Sigmoid colon (tissue), 7 donors: ENCODE data around the gene ALKBH7. TPM values are rescaled to one million over a fixed set of nuclear protein-coding genes. Genes with fewer than 3 reads are reported as not detected.
"Not testable (repeated sequence)": the region's sequence is repeated elsewhere in the genome, so short reads cannot be mapped to it uniquely, and the experiment has no call there.

Experiments
- DNase-seq: peaks from one replicate; pipeline ENCODE4 v3.0.0-alpha.2; 2019
- H3K27ac ChIP-seq, 4 donors: fragments of 200-600 bp; sonication (generic); one replicate each; pipeline ENCODE4 v1.5.1; 2016 to 2019; ENCODE audit warnings: mild to moderate bottlenecking in 1 of 4
- H3K27me3 ChIP-seq, 3 donors: fragments of 200-600 bp; sonication (generic); one replicate each; pipeline ENCODE4 v1.5.1; 2019; ENCODE audit warnings: mild to moderate bottlenecking in 1 of 3
- H3K36me3 ChIP-seq, 4 donors: fragments of 200-600 bp; sonication (generic); one replicate each; pipeline ENCODE4 v1.5.1; 2016 to 2019
- H3K4me1 ChIP-seq, 4 donors: fragments of 200-600 bp; sonication (generic); one replicate each; pipeline ENCODE4 v1.5.1; 2017 to 2019
- H3K4me3 ChIP-seq, 4 donors: fragments of 200-600 bp; sonication (generic); one replicate each; pipeline ENCODE4 v1.5.1; 2017 to 2019; ENCODE audit warnings: mild to moderate bottlenecking in 2 of 4, moderate library complexity in 1 of 4
- H3K9me3 ChIP-seq, 4 donors: fragments of 200-600 bp in 3 of 4; sonication (generic) in 3 of 4; one replicate each; pipeline versions ENCODE4 v1.5.1 to v1.6.1; 2013 to 2019
- CTCF ChIP-seq, 4 experiments: fragments of 450-650 bp in 3 of 4; fragments of 200-600 bp in 1 of 4; IDR thresholded peaks; one replicate each; pipeline ENCODE4 v1.5.1; 2016 to 2019; ENCODE audit warnings: antibody characterized with exemption in 4 of 4, mild to moderate bottlenecking in 3 of 4, moderate library complexity in 2 of 4
- EP300 ChIP-seq, 4 donors: sonication (generic); formaldehyde crosslinking; IDR thresholded peaks; one replicate each; pipeline ENCODE4 v1.6.1; 2017; ENCODE audit warnings: antibody characterized with exemption in 4 of 4
- POLR2A ChIP-seq, 2 donors: fragments of 450-650 bp; IDR thresholded peaks; one replicate each; pipeline ENCODE4 v1.6.1; 2016; ENCODE audit warnings: antibody characterized with exemption in 2 of 2, mild to moderate bottlenecking in 2 of 2, moderate library complexity in 2 of 2
- POLR2AphosphoS5 ChIP-seq, 4 donors: sonication (generic); formaldehyde crosslinking; IDR thresholded peaks; one replicate each; pipeline ENCODE4 v1.6.1; 2017; ENCODE audit warnings: antibody characterized with exemption in 4 of 4
- WGBS, 2 donors: extraction: QIAGEN DNeasy Blood & Tissue Kit; methylation state at CpG; one replicate each; pipeline ENCODE4 v1.1.7; 2013; 5-methylcytosine and 5-hydroxymethylcytosine counted together
- intact Hi-C: fragments of 100-400 bp; cut with DNase I; formaldehyde crosslinking; loops from one replicate; pipeline ENCODE4 v1.15.1; 2023
- polyA plus RNA-seq, 3 donors: library from polyadenylated mRNA; stranded (reverse); fragments of 200-250 nt; gene quantifications; one replicate each; pipeline ENCODE4 v1.2.3, GENCODE V29; 2013
- total RNA-seq, 4 donors: library from RNA; depleted of rRNA; stranded (reverse); fragments of >200 nt; gene quantifications; one replicate each; pipeline ENCODE4 v1.1.0, GENCODE V29; 2016
- donor health status: healthy with polysubstance abuse.
- donor health status: Bipolar disorder and iron deficiency.
- donor health status: healthy.

The ALKBH7 gene
- total and polyA plus RNA-seq, 7 donors: 65.8 to 183 (median 82.8) TPM

GRCh38 chr19:6358003-6358402 is 14.6 kb upstream of the ALKBH7 start:
- intact Hi-C loops: no loop called here
- peaks cover 0 to 10% (median 10%) of the 10 kb centered on the region in 4 donors for H3K4me1 ChIP-seq
- TF ChIP-seq POLR2A (IDR thresholded peaks at IDR 0.05) (no peak), EP300 (IDR thresholded peaks at IDR 0.05) (no peak), POLR2AphosphoS5 (IDR thresholded peaks at IDR 0.05) (no peak), CTCF (IDR thresholded peaks at IDR 0.05) (no peak)
- H3K27ac ChIP-seq: no peak overlapping the region
- 28 to 65% methylated on average over 9 of the region's 9 CpGs for WGBS, 2 donors
- no peaks in the 10 kb centered on the region for H3K9me3 ChIP-seq
- H3K27me3 ChIP-seq: no peaks in the 10 kb centered on the region
- DNase-seq: no peak
- H3K36me3 ChIP-seq: no peaks in the 10 kb centered on the region
- H3K4me3 ChIP-seq: no peak overlapping the region

GRCh38 chr19:6359568-6360341 is 12.8 kb upstream of the ALKBH7 start:
- Histone ChIP-seq H3K36me3 (peaks cover 0 to 16% (median 6%) of the 10 kb centered on the region in 4 donors), H3K27ac (no peak overlapping the region), H3K4me3 (no peak overlapping the region), H3K27me3 (no peaks in the 10 kb centered on the region), H3K4me1 (peaks cover 0 to 15% (median 13%) of the 10 kb centered on the region in 4 donors), H3K9me3 (no peaks in the 10 kb centered on the region)
- no peak for DNase-seq
- WGBS, 2 donors: 90 to 91% methylated on average over 5 of the region's 5 CpGs
- intact Hi-C loops: no loop called here
- TF ChIP-seq POLR2AphosphoS5 (IDR thresholded peaks at IDR 0.05) (no peak), POLR2A (IDR thresholded peaks at IDR 0.05) (no peak), EP300 (IDR thresholded peaks at IDR 0.05) (no peak), CTCF (IDR thresholded peaks at IDR 0.05) (no peak)

GRCh38 chr19:6360445-6360844 is 12.1 kb upstream of the ALKBH7 start:
- DNase-seq, H3K9me3 ChIP-seq, H3K27me3 ChIP-seq, intact Hi-C loops, H3K27ac ChIP-seq, H3K4me3 ChIP-seq: not testable (repeated sequence)
- H3K4me1 ChIP-seq: peaks cover 0 to 15% (median 13%) of the 10 kb centered on the region in 4 donors
- H3K36me3 ChIP-seq: peaks cover 0 to 23% (median 13%) of the 10 kb centered on the region in 4 donors
- WGBS, 2 donors: 94 to 96% methylated on average over 12 of the region's 12 CpGs

DNA sequence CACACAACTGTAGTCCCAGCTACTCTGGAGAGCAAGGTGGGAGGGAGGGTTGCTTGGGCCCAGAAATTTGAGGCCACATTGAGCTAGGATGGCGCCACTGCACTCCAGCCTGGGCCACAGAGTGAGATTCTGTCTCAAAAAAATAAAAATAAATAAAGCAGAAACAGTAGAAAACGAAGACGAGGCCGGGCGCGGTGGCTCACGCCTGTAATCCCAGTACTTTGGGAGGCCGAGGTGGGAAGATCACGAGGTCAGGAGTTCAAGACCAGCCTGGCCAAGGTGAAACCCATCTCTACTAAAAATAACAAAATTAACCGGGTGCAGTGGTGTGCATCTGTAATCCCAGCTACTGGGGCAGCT is 11.8 kb upstream of the ALKBH7 start:
- Histone ChIP-seq H3K4me1 (peaks cover 0 to 15% (median 13%) of the 10 kb centered on the region in 4 donors), H3K27ac (peak overlapping the region; percentile 89 to 92 (median 90)), H3K4me3 (peak overlapping the region in 3 of 4 donors; percentile 87 to 93 (median 89)), H3K36me3 (peaks cover 3 to 27% (median 17%) of the 10 kb centered on the region in 4 donors)
- DNase-seq, intact Hi-C loops, H3K9me3 ChIP-seq, H3K27me3 ChIP-seq: not testable (repeated sequence)
- WGBS, 2 donors: 91 to 94% methylated on average over 10 of the region's 10 CpGs

DNA sequence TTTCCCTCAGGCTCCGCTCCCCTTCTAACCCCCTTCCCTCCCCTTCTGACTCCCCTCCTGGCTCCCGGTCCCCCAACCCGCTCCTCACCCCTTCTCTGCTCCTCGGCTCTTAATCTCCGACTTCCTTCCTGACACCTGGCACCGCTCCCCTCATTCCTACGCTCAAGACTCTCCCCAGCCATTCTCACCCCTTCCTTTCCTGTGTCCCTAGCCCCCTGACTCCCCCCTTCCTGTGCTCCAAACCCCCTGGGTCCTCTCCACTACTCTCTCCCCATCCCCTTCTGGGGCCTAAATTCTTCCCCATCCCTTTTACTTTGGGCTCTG is 10.6 kb upstream of the ALKBH7 start:
- Histone ChIP-seq H3K9me3 (no peaks in the 10 kb centered on the region), H3K4me1 (peaks cover 0 to 15% (median 13%) of the 10 kb centered on the region in 4 donors), H3K36me3 (peaks cover 8 to 38% (median 28%) of the 10 kb centered on the region in 4 donors), H3K4me3 (peak overlapping the region; percentile 87 to 94 (median 91)), H3K27ac (peak overlapping the region; percentile 89 to 92 (median 90)), H3K27me3 (no peaks in the 10 kb centered on the region)
- 1% methylated on average over 7 of the region's 7 CpGs for WGBS, 2 donors
- DNase-seq: peak; percentile 70
- intact Hi-C loops: no loop called here
- TF ChIP-seq EP300 (IDR thresholded peaks at IDR 0.05): no peak
- TF ChIP-seq CTCF (IDR thresholded peaks at IDR 0.05): no peak
- no peak for TF ChIP-seq POLR2AphosphoS5 (IDR thresholded peaks at IDR 0.05)
- no peak for TF ChIP-seq POLR2A (IDR thresholded peaks at IDR 0.05)
